Erythroblast (primary cell): ENCODE results near the gene GALP.

ENCODE experiments used
- GATA1 ChIP-seq: IDR thresholded peaks from 2 replicates; pipeline ENCODE4 v1.6.1; 2011; ENCODE audit warnings: low read depth, mild to moderate bottlenecking, control low read depth, low read length, moderate library complexity
- POLR2A ChIP-seq: IDR thresholded peaks from 2 replicates; pipeline ENCODE4 v1.6.1; 2011; ENCODE audit warnings: mild to moderate bottlenecking, low read length

DNA sequence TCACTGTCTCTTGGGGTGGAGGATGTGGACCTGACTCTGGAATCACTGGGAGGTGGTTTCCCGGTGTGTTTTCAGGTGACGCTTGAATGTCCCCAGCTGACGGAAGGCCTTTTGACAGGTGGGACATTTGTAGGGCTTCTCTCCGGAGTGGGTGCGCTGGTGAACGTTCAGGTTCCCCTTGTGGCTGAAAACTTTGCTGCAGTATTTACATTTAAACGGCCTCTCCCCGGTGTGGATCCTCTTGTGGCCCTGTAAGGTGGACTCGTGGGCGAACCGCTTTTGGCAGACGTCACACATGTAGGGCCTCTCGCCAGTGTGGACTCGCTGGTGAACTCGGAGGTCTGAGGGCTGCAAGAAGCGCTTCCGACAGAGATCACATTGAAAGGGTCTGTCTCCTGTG lies 14.0 kb downstream of the GALP start:
- TF ChIP-seq POLR2A (no peak), GATA1 (no peak)
